HG03045 (cell line): ENCODE measurements around the gene TTYH3.
"Not testable (repeated sequence)": the region's sequence is repeated elsewhere in the genome, so short reads cannot be mapped to it uniquely, and the experiment has no call there.

Experiments
- ATAC-seq: cut with Tn5 transposase; IDR thresholded peaks from one replicate; pipeline ENCODE4 v1.9.1; 2021; ENCODE audit warnings: mild to moderate bottlenecking, moderate library complexity; ENCODE audit not compliant: unreplicated experiment

Gene TTYH3

GRCh38 chr7:2602406-2603043 lies 29.3 kb upstream of the TTYH3 start:
- no peak for ATAC-seq

GRCh38 chr7:2603044-2603965 lies 28.5 kb upstream of the TTYH3 start:
- ATAC-seq = no peak

- ATAC-seq = no peak
These were observed 27.1 kb upstream of the TTYH3 start for GRCh38 chr7:2604608-2605174.

GRCh38 chr7:2605608-2606538 lies 25.9 kb upstream of the TTYH3 start:
- ATAC-seq = no peak

GRCh38 chr7:2606539-2606936 lies 25.2 kb upstream of the TTYH3 start:
- no peak for ATAC-seq

GRCh38 chr7:2607122-2607922 lies 24.5 kb upstream of the TTYH3 start:
- no peak for ATAC-seq

- ATAC-seq = no peak
These were observed 23.6 kb upstream of the TTYH3 start for GRCh38 chr7:2607923-2608904.

- no peak for ATAC-seq
These were observed 22.8 kb upstream of the TTYH3 start for GRCh38 chr7:2608921-2609411.

GRCh38 chr7:2609646-2610045 lies 22.1 kb upstream of the TTYH3 start:
- ATAC-seq = not testable (repeated sequence)

GRCh38 chr7:2610466-2610865 lies 21.3 kb upstream of the TTYH3 start:
- no peak for ATAC-seq

GRCh38 chr7:2610898-2611297 lies 20.9 kb upstream of the TTYH3 start:
- ATAC-seq = no peak

- no peak for ATAC-seq
These were observed 20.4 kb upstream of the TTYH3 start for GRCh38 chr7:2611401-2611800.

- no peak for ATAC-seq
These were observed 19.9 kb upstream of the TTYH3 start for GRCh38 chr7:2611922-2612321.

GRCh38 chr7:2612445-2613097 lies 19.2 kb upstream of the TTYH3 start:
- no peak for ATAC-seq

- no peak for ATAC-seq
These were observed 18.5 kb upstream of the TTYH3 start for GRCh38 chr7:2613098-2613930.

GRCh38 chr7:2613931-2614600 lies 17.7 kb upstream of the TTYH3 start:
- ATAC-seq = no peak
